Ishikawa (cell line): Measurements from ENCODE around the gene PRSS1.
A peak's percentile ranks its signal among the peaks of the same experiment; 100 is the strongest.

ENCODE experiments used
- CEBPB ChIP-seq: IDR thresholded peaks from 2 replicates; pipeline ENCODE4 v1.6.1; 2012
- CREB1 ChIP-seq: IDR thresholded peaks from 2 replicates; pipeline ENCODE4 v1.6.1; 2012; ENCODE audit warnings: low read depth
- EGR1 ChIP-seq: IDR thresholded peaks from 2 replicates; pipeline ENCODE4 v1.6.1; 2012
- EP300 ChIP-seq: IDR thresholded peaks from 2 replicates; pipeline ENCODE4 v1.6.1; 2012; ENCODE audit warnings: borderline replicate concordance
- FOXM1 ChIP-seq: IDR thresholded peaks from 2 replicates; pipeline ENCODE4 v1.6.1; 2012; ENCODE audit warnings: low read depth, borderline replicate concordance
- NFIC ChIP-seq: IDR thresholded peaks from 2 replicates; pipeline ENCODE4 v1.6.1; 2012
- RAD21 ChIP-seq: IDR thresholded peaks from 2 replicates; pipeline ENCODE4 v1.6.1; 2012; ENCODE audit warnings: low read depth
- REST ChIP-seq: IDR thresholded peaks from 2 replicates; pipeline ENCODE4 v1.6.1; 2012; ENCODE audit warnings: low read depth, mild to moderate bottlenecking
- TAF1 ChIP-seq: IDR thresholded peaks from 2 replicates; pipeline ENCODE4 v1.6.1; 2012; ENCODE audit warnings: low read depth, mild to moderate bottlenecking
- TCF12 ChIP-seq: IDR thresholded peaks from 2 replicates; pipeline ENCODE4 v1.6.1; 2012; ENCODE audit warnings: low read depth
- TEAD4 ChIP-seq: IDR thresholded peaks from 2 replicates; pipeline ENCODE4 v1.6.1; 2012
- USF1 ChIP-seq: IDR thresholded peaks from 2 replicates; pipeline ENCODE4 v1.6.1; 2012
- YY1 ChIP-seq: IDR thresholded peaks from 2 replicates; pipeline ENCODE4 v1.6.1; 2012; ENCODE audit warnings: low read depth
- ZBTB7A ChIP-seq: IDR thresholded peaks from 2 replicates; pipeline ENCODE4 v1.6.1; 2012; ENCODE audit warnings: low read depth
- TF ChIP-seq, protein P1 (sequence below): IDR thresholded peaks from 2 replicates; pipeline ENCODE4 v1.6.1; 2012

PRSS1 gene

GRCh38 chr7:142762104-142762503 lies 12.8 kb downstream of the PRSS1 start:
- TF ChIP-seq EGR1: no peak
- no peak for TF ChIP-seq TCF12
- TF ChIP-seq CREB1: no peak
- no peak for TF ChIP-seq REST
- TF ChIP-seq CEBPB: no peak
- TF ChIP-seq EP300: no peak
- TF ChIP-seq TAF1: no peak
- TF ChIP-seq TEAD4: no peak
- TF ChIP-seq, protein P1, sequence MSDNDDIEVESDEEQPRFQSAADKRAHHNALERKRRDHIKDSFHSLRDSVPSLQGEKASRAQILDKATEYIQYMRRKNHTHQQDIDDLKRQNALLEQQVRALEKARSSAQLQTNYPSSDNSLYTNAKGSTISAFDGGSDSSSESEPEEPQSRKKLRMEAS: no peak

DNA sequence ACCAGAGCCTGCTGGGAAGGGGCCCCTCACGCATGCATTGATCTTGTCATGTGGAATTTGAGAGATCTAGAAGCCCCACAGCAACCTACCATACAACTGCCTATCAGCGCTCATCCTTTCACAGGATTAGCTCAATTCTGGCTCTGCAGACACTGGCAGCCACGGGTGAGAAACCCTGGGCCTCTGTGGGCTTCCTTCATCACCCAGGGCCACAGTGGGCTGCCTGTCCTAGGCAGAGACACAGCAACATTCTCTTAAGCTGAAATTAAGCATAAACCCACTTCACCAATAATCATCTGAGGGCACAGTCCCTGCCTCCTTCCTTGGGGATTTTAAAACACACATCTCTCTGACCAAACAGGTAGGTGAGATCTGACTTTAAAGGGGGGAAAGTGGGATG lies 18.2 kb downstream of the PRSS1 start:
- TF ChIP-seq YY1 (no peak), TEAD4 (no peak), NFIC (no peak), CEBPB (no peak), FOXM1 (no peak), TAF1 (no peak), RAD21 (no peak), ZBTB7A (no peak), TCF12 (no peak), EGR1 (no peak), REST (no peak)
- TF ChIP-seq, protein P1: no peak

DNA sequence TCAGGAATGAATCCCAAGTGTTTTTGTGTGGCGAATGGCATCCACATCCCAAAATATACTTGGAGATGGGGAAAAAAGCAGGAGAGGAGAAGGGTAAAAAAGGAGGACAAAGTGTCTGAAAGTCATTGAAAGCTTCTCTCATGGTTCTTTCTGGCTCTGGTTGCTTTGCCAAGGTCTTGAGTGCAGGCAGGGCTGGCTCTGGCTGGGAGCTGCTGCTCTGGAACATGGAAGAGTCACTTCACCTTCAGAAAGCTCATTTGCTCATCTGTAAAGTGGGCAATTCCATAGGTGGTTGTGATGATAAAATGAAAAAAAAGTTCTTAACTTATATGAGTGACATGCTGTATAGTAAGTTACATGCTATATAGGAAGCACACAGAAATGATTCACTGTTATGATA lies 18.6 kb downstream of the PRSS1 start:
- TF ChIP-seq EGR1: no peak
- TF ChIP-seq YY1: no peak

DNA sequence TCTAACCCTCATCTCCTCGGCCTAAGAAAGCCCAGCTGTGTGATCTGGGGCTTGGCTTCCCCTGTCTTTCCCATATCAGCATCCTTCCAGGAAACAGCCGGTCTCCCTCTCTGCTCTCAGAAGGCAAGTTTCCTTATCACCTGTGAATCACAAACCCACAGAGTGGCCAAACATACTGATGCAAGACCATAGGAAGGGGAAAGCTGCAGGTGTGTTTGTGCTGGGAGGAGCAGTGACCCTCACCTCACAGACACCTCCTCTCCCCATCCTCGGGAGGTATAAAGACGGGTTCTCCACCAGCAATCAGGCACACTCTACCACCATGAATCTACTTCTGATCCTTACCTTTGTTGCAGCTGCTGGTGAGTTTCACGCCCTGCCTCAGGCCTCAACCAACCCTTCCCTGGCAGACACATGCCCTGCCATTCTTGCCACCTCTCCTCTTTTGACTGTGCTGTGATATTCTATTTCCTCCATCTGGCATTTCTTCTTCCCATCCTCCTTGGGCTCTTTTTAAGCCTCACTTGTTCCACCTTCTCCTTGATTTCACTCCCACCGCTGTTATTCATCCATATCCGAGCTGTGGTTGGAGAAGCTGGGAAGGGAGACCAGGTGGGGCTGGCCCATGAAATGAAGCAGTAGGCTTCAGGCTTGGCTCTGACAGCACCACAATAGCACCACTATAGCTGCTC lies 21.5 kb downstream of the PRSS1 start, which contains the start of gene PRSS2:
PRSS2 (plus strand) TSS at position 310 of the 692 bp plus-strand sequence; CDS start at position 323, 13 bp downstream.
- TF ChIP-seq YY1 (peak; percentile 31; the same call in 1 of the 2 replicates), ZBTB7A (no peak)

- no peak for TF ChIP-seq RAD21
- no peak for TF ChIP-seq ZBTB7A
- TF ChIP-seq FOXM1: peak; percentile 93
- no peak for TF ChIP-seq CREB1
- TF ChIP-seq EP300: peak; percentile 97
- peak; percentile 99 for TF ChIP-seq NFIC
- TF ChIP-seq TEAD4: peak; percentile 93
- TF ChIP-seq TCF12: peak; percentile 100
- peak; percentile 71 for TF ChIP-seq CEBPB
- TF ChIP-seq, protein P1: peak; percentile 68; the same call in 1 of the 2 replicates
Observed at GRCh38 chr7:142771353-142771723, 22.1 kb downstream of the PRSS1 start.

- TF ChIP-seq YY1 (no peak), ZBTB7A (0 out of 2 replicates have a peak, but pooled peaks have one; percentile 21), EP300 (peak; percentile 38; the same call in 1 of the 2 replicates), TEAD4 (no peak), NFIC (no peak), TCF12 (peak; percentile 29; the same call in 1 of the 2 replicates)
Observed at GRCh38 chr7:142772051-142772450, 22.8 kb downstream of the PRSS1 start.

- TF ChIP-seq CREB1 (no peak), CEBPB (no peak), TEAD4 (no peak), YY1 (no peak), FOXM1 (no peak), RAD21 (no peak), TAF1 (no peak), REST (no peak), ZBTB7A (no peak), TCF12 (no peak), USF1 (no peak), EP300 (no peak), EGR1 (no peak)
- TF ChIP-seq, protein P1: no peak
Observed at GRCh38 chr7:142772673-142773072, 23.4 kb downstream of the PRSS1 start.
